ENCODE results near the gene EPM2AIP1. TPM values are rescaled to one million over a fixed set of nuclear protein-coding genes. Genes with fewer than 3 reads are reported as not detected.

The EPM2AIP1 gene
- total and polyA plus RNA-seq, 2 of the 8 experiments (the other 6 are each of a cell fraction or from before 2014, with no cell fraction given), result 6.6 to 9.0 TPM

DNA sequence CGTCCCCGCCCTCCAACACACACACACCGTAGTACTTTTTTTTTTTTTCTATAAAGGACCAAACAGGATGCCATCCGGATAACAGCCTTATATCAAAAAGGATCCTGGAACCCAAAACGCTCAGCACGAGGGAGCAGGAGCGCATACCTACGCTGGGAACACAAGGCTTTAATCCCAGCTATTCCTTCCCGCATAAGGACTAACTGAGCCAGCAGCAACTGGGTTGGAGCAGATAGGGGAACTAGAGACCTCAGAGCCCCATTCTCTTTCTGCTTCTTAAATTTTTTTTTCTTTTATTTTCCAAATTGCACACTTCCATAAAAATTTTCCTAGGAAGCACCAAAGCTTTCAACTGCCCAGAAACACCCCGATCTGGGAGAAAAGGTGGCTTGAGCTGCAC lies 49.3 kb downstream of the EPM2AIP1 start:
- peak overlapping the region; percentile 69; the same call in 1 of the 2 replicates for H2AFZ ChIP-seq (ENCODE audit: low read length)
- H2AK5ac ChIP-seq (ENCODE audit: low read depth, low read length), result 0 out of 2 replicates have a peak overlapping the region, but pooled peaks have one; percentile 24
- no peak overlapping the region for H2BK120ac ChIP-seq (replicated peaks; ENCODE audit: low read depth, low read length)
- no peak overlapping the region for H3K4ac ChIP-seq (replicated peaks; ENCODE audit: insufficient read length, low read depth, low read length)
- no peak overlapping the region for H3K56ac ChIP-seq (replicated peaks; ENCODE audit: insufficient read length, low read depth, low read length)
- FAIRE-seq (no peak), DNase-seq (ENCODE audit: low read depth in 1 of 2, low spot score in 2 of 2) (no peak)
- no peak overlapping the region for H3K23ac ChIP-seq (ENCODE audit: insufficient read length)
- H2BK12ac ChIP-seq (ENCODE audit: low read depth, low read length), result peak overlapping the region; percentile 84; the same call in 1 of the 2 replicates
- H3K4me3 ChIP-seq (ENCODE audit: extremely low read depth in 1 of 4, insufficient read depth in 2 of 4, low read depth in 3 of 4, low read length in 4 of 4), result peak overlapping the region; percentile 53 to 64 (median 59)
- no peaks in the 10 kb centered on the region for H3K79me1 ChIP-seq (ENCODE audit: low read depth, low read length)
- no peaks in the 10 kb centered on the region for H4K20me1 ChIP-seq (replicated peaks in 1 of 2; ENCODE audit: control insufficient read depth in 1 of 2, insufficient read depth in 2 of 2, low read length in 2 of 2)
- H3K9me3 ChIP-seq (ENCODE audit: insufficient read depth in 2 of 2, low read depth in 1 of 2, low read length in 1 of 2), result peaks cover 0 to 2% of the 10 kb centered on the region in 2 experiments; a peak in 1 of 4 replicates
- H3K18ac ChIP-seq (ENCODE audit: extremely low read depth, low read length), result peak overlapping the region; percentile 80
- H3K4me2 ChIP-seq (ENCODE audit: insufficient read depth in 1 of 2, low read depth in 2 of 2, low read length in 2 of 2), result peak overlapping the region; percentile 91 to 95
- peaks cover 18% of the 10 kb centered on the region for H3K23me2 ChIP-seq (ENCODE audit: low read depth, low read length)
- H4K91ac ChIP-seq (replicated peaks; ENCODE audit: insufficient read length, low read length), result peak overlapping the region; percentile 70
- POLR2A ChIA-PET (ENCODE audit: partially characterized antibody), result interaction anchor here (0.6 to 3.7 kb wide), 8 partner anchors 10 to 225 kb away, joined by 3 to 34 read pairs (median 3); partner anchors contain the start of genes EPM2AIP1 and MLH1
- H3K36me3 ChIP-seq (ENCODE audit: control insufficient read depth in 2 of 4, insufficient read depth in 4 of 4, low read length in 3 of 4), result no peaks in the 10 kb centered on the region
- H3K4me1 ChIP-seq (replicated peaks in 1 of 4; ENCODE audit: control insufficient read depth in 3 of 4, insufficient read depth in 4 of 4, low read length in 3 of 4), result peaks cover 0 to 10% (median 1%) of the 10 kb centered on the region in 4 experiments; a peak in 4 of 7 replicates
- H3K9ac ChIP-seq (replicated peaks in 1 of 4; ENCODE audit: extremely low read depth in 1 of 4, low read depth in 3 of 4, low read length in 3 of 4), result peak overlapping the region in 3 of 4 experiments; percentile 36 to 88 (median 66); a peak in 6 of 7 replicates
- H3K14ac ChIP-seq (ENCODE audit: insufficient read length), result no peak overlapping the region
- 26% methylated on average over 10 of the region's 10 CpGs; no CpG with 5 or more reads in 1 of the 2 experiments for WGBS, 2 experiments (ENCODE audit: extremely low coverage in 1 of 2, insufficient coverage in 1 of 2, insufficient read length in 1 of 2, insufficient replicate concordance in 2 of 2, low coverage in 1 of 2, low lambda C conversion rate in 2 of 2, missing lambda C conversion rate in 1 of 2)
- H3K27me3 ChIP-seq (replicated peaks in 1 of 4; ENCODE audit: control insufficient read depth in 3 of 4, extremely low read depth in 1 of 4, insufficient read depth in 3 of 4, low read length in 3 of 4), result peaks cover 4 to 28% (median 19%) of the 10 kb centered on the region in 4 experiments
- H4K8ac ChIP-seq (ENCODE audit: extremely low read depth, insufficient read depth, low read length), result no peak overlapping the region; the same call in 1 of the 2 replicates
- no peak overlapping the region for H2BK20ac ChIP-seq (ENCODE audit: low read length)
- H3K27ac ChIP-seq (ENCODE audit: low read depth, low read length), result no peak overlapping the region
- no peak overlapping the region for H4K5ac ChIP-seq (ENCODE audit: insufficient read length, low read depth, low read length)
- CTCF ChIA-PET (ENCODE audit: partially characterized antibody), result interaction anchor here (0.6 to 4.9 kb wide), 12 partner anchors 8 to 107 kb away, joined by 3 to 66 read pairs (median 4); no protein-coding TSS in a partner anchor
- H3K79me2 ChIP-seq (ENCODE audit: control insufficient read depth in 1 of 2, insufficient read depth in 2 of 2, low read length in 2 of 2), result no peaks in the 10 kb centered on the region
- H2BK5ac ChIP-seq (ENCODE audit: low read depth, low read length), result no peak overlapping the region
- no peak overlapping the region for H2BK15ac ChIP-seq (ENCODE audit: low read length)
- TF ChIP-seq PHF8 (conservative IDR thresholded peaks at IDR 0.05; ENCODE audit: low read depth, low read length) (no peak), KDM5A (IDR thresholded peaks at IDR 0.05; ENCODE audit: low read length) (no peak), RFX5 (IDR thresholded peaks at IDR 0.05; ENCODE audit: borderline replicate concordance, low read depth, low read length) (no peak), JUN (IDR thresholded peaks at IDR 0.05; ENCODE audit: low read depth, low read length) (no peak), SP2 (IDR thresholded peaks at IDR 0.05; ENCODE audit: low read length) (no peak), RBBP5 (IDR thresholded peaks at IDR 0.05; ENCODE audit: borderline replicate concordance, low read depth, low read length) (no peak), POLR2A (IDR thresholded peaks at IDR 0.05; ENCODE audit: control extremely low read depth in 1 of 2, low read depth in 2 of 2, low read length in 2 of 2) (peak in 1 of 2 experiments; percentile 39; a peak in 2 of 3 replicates), TAF1 (IDR thresholded peaks at IDR 0.05; ENCODE audit: low read depth, low read length) (peak; percentile 15; the same call in 1 of the 2 replicates), KDM1A (IDR thresholded peaks at IDR 0.05; ENCODE audit: borderline replicate concordance, low read length) (no peak), BACH1 (IDR thresholded peaks at IDR 0.05; ENCODE audit: low read length) (no peak), RAD21 (IDR thresholded peaks at IDR 0.05 in 1 of 2, conservative IDR thresholded peaks at IDR 0.05 in 1 of 2; ENCODE audit: low read depth in 2 of 2, low read length in 2 of 2) (no peak), SIX5 (IDR thresholded peaks at IDR 0.05; ENCODE audit: low read depth, low read length) (no peak)
- TF ChIP-seq, protein P1, sequence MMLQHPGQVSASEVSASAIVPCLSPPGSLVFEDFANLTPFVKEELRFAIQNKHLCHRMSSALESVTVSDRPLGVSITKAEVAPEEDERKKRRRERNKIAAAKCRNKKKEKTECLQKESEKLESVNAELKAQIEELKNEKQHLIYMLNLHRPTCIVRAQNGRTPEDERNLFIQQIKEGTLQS (IDR thresholded peaks at IDR 0.05; ENCODE audit: insufficient read depth, low read depth, low read length), result no peak
